Prostate gland (tissue), 2 donors: Measurements from ENCODE around the gene CPNE2. TPM values are rescaled to one million over a fixed set of nuclear protein-coding genes. Genes with fewer than 3 reads are reported as not detected.
"Not testable (repeated sequence)": the region's sequence is repeated elsewhere in the genome, so short reads cannot be mapped to it uniquely, and the experiment has no call there.

ENCODE experiments used
- DNase-seq: peaks from one replicate; pipeline ENCODE4 v3.0.0-alpha.2; 2019; ENCODE audit warnings: low spot score
- H3K27ac ChIP-seq, 2 donors: fragments of 200-600 bp; sonication (generic); 2 replicates each; pipeline ENCODE4 v1.5.1; 2017 to 2019
- H3K27me3 ChIP-seq: fragments of 200-600 bp; sonication (generic); replicated peaks from 2 replicates; pipeline ENCODE4 v1.5.1; 2019; ENCODE audit not compliant: insufficient read depth
- H3K36me3 ChIP-seq, 2 donors: fragments of 200-600 bp; sonication (generic); 1 replicate in 1 of 2; 2 replicates in 1 of 2; pipeline versions ENCODE4 v1.5.1 to v1.8.1; 2017 to 2019
- H3K4me1 ChIP-seq: fragments of 200-600 bp; sonication (generic); replicated peaks from 2 replicates; pipeline ENCODE4 v1.5.1; 2019
- H3K4me3 ChIP-seq, 2 donors: fragments of 200-600 bp; sonication (generic); 2 replicates each; pipeline ENCODE4 v1.5.1; 2017 to 2019
- H3K9me3 ChIP-seq: fragments of 200-600 bp; sonication (generic); 2 replicates; pipeline ENCODE4 v1.5.1; 2017
- CTCF ChIP-seq, 4 experiments: fragments of 200-600 bp in 2 of 4; fragments of 450-650 bp in 2 of 4; sonication (generic) in 2 of 4; IDR thresholded peaks; 1 replicate in 3 of 4; 2 replicates in 1 of 4; pipeline ENCODE4 v1.5.1; 2016 to 2019; ENCODE audit warnings: antibody characterized with exemption in 4 of 4, mild to moderate bottlenecking in 2 of 4, moderate library complexity in 2 of 4
- POLR2A ChIP-seq: fragments of 450-650 bp; IDR thresholded peaks from one replicate; pipeline ENCODE4 v1.6.1; 2016; ENCODE audit warnings: antibody characterized with exemption, mild to moderate bottlenecking
- POLR2AphosphoS5 ChIP-seq: sonication (generic); formaldehyde crosslinking; IDR thresholded peaks from one replicate; pipeline ENCODE4 v1.6.1; 2017; ENCODE audit warnings: antibody characterized with exemption
- WGBS: methylation state at CpG from one replicate; pipeline ENCODE4 v1.1.5; 2018; 5-methylcytosine and 5-hydroxymethylcytosine counted together
- intact Hi-C: fragments of 100-400 bp; cut with DNase I; formaldehyde crosslinking; loops from one replicate; pipeline ENCODE4 v1.14.2; 2022
- total RNA-seq, 2 donors: library from RNA; depleted of rRNA; stranded (reverse); fragments of >200 nt; gene quantifications; one replicate each; pipeline ENCODE4 v1.1.0, GENCODE V29; 2016

CPNE2 gene
- total RNA-seq, 2 donors from 2014 or later, result 22.3 to 23.3 TPM

- H3K9me3 ChIP-seq, result no peaks in the 10 kb centered on the region
- H3K27me3 ChIP-seq, result no peaks in the 10 kb centered on the region
- no peak for DNase-seq
- no peaks in the 10 kb centered on the region for H3K4me1 ChIP-seq
- 64% methylated on average over 1 of the region's 1 CpG for WGBS
- H3K27ac ChIP-seq, result no peak overlapping the region
- H3K4me3 ChIP-seq, result no peak overlapping the region
- no peaks in the 10 kb centered on the region for H3K36me3 ChIP-seq
- no peak for TF ChIP-seq POLR2A
- TF ChIP-seq POLR2AphosphoS5, result no peak
- TF ChIP-seq CTCF (IDR thresholded peaks at IDR 0.05), result no peak
- intact Hi-C loops, result no loop called here
Measured at GRCh38 chr16:57108432-57108831, 16.0 kb downstream of the CPNE2 start.

GRCh38 chr16:57109259-57110105 lies 17.1 kb downstream of the CPNE2 start:
- H3K36me3 ChIP-seq, H3K9me3 ChIP-seq, H3K4me1 ChIP-seq, H3K27ac ChIP-seq, H3K27me3 ChIP-seq, H3K4me3 ChIP-seq, intact Hi-C loops, DNase-seq: not testable (repeated sequence)
- 92% methylated on average over 10 of the region's 10 CpGs for WGBS

GRCh38 chr16:57110937-57111336 lies 18.6 kb downstream of the CPNE2 start:
- H3K9me3 ChIP-seq, result no peaks in the 10 kb centered on the region
- intact Hi-C loops, result no loop called here
- H3K36me3 ChIP-seq, result no peaks in the 10 kb centered on the region
- no peaks in the 10 kb centered on the region for H3K27me3 ChIP-seq
- H3K4me1 ChIP-seq, result no peaks in the 10 kb centered on the region
- no peak overlapping the region for H3K4me3 ChIP-seq
- no peak overlapping the region for H3K27ac ChIP-seq
- WGBS, result 84% methylated on average over 4 of the region's 4 CpGs
- no peak for TF ChIP-seq POLR2A
- no peak for TF ChIP-seq POLR2AphosphoS5
- no peak for TF ChIP-seq CTCF (IDR thresholded peaks at IDR 0.05)
- no peak for DNase-seq

GRCh38 chr16:57111420-57111819 lies 19.0 kb downstream of the CPNE2 start:
- no peaks in the 10 kb centered on the region for H3K36me3 ChIP-seq
- H3K4me1 ChIP-seq, result no peaks in the 10 kb centered on the region
- intact Hi-C loops, result no loop called here
- H3K4me3 ChIP-seq, result no peak overlapping the region
- TF ChIP-seq CTCF (IDR thresholded peaks at IDR 0.05) (no peak), POLR2A (no peak), POLR2AphosphoS5 (no peak)
- no peaks in the 10 kb centered on the region for H3K9me3 ChIP-seq
- no peaks in the 10 kb centered on the region for H3K27me3 ChIP-seq
- no peak overlapping the region for H3K27ac ChIP-seq
- WGBS, result 75% methylated on average over 2 of the region's 2 CpGs
- no peak for DNase-seq

DNA sequence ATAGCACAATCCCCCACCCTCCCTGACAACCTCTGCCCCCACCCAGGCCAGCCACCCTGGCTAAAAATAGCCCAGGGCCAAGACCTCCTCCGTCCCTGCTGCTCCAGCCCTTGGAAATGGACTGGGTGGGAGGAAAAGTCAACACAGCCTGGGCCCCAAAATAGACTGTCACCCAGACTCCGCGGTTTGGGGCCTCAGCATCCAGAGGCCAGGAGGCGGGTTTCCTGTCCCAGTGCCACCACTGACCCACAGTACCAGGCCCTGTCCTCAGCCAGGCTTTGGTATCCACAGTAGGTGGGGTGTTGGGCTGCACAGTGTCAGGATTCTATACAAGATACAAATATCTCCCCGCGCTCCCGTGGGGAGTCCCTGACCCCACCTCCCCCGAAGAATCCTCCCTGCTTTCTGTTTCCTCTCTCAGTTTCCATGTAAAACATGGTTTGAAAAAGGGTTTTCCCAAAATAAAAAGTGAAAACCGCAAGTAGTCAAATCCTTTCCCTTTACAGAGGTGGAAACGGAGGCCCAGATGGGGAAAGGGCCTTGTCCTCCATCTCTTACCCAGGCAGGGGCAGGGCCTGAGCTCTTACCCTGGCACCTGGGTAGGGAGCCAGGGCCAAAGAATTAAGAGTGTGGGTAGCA lies 20.1 kb downstream of the CPNE2 start:
- Histone ChIP-seq H3K27ac (no peak overlapping the region), H3K9me3 (no peaks in the 10 kb centered on the region), H3K4me3 (no peak overlapping the region), H3K36me3 (no peaks in the 10 kb centered on the region), H3K4me1 (no peaks in the 10 kb centered on the region), H3K27me3 (no peaks in the 10 kb centered on the region)
- TF ChIP-seq CTCF (IDR thresholded peaks at IDR 0.05) (no peak), POLR2AphosphoS5 (no peak), POLR2A (no peak)
- 77% methylated on average over 10 of the region's 10 CpGs for WGBS
- intact Hi-C loops, result no loop called here
- no peak for DNase-seq
